Loucy (cell line): ENCODE data around the gene N4BP3.

Experiments
- H2AFZ ChIP-seq: fragments of 200-600 bp; sonication (generic); 2 replicates; pipeline ENCODE4 v1.6.0; 2016; ENCODE audit warnings: antibody characterized with exemption, mild to moderate bottlenecking, low read length, moderate library complexity
- H3F3A ChIP-seq: fragments of 200-600 bp; 2 replicates; pipeline ENCODE4 v1.6.0; 2016; ENCODE audit warnings: antibody characterized with exemption, low read depth, mild to moderate bottlenecking
- H3K27me3 ChIP-seq: fragments of 200-600 bp; sonication (generic); 2 replicates; pipeline ENCODE4 v1.6.1; 2014; ENCODE audit warnings: low read length, mild to moderate bottlenecking; ENCODE audit not compliant: insufficient read depth, poor library complexity, severe bottlenecking
- H3K36me3 ChIP-seq: fragments of 200-600 bp; sonication (generic); 2 replicates; pipeline ENCODE4 v1.6.1; 2016; ENCODE audit warnings: low read length; ENCODE audit not compliant: insufficient read depth
- H3K4me1 ChIP-seq: fragments of 200-600 bp; sonication (generic); 2 replicates; pipeline ENCODE4 v1.5.1; 2014; ENCODE audit warnings: low read length, mild to moderate bottlenecking; ENCODE audit not compliant: insufficient read depth, poor library complexity, severe bottlenecking
- H3K4me2 ChIP-seq: fragments of 200-600 bp; sonication (generic); 2 replicates; pipeline ENCODE4 v1.6.0; 2014; ENCODE audit warnings: antibody characterized with exemption, low read length, low read depth, mild to moderate bottlenecking; ENCODE audit not compliant: poor library complexity, severe bottlenecking
- H3K4me3 ChIP-seq: fragments of 200-600 bp; sonication (generic); 2 replicates; pipeline ENCODE4 v1.5.1; 2014; ENCODE audit warnings: low read length, mild to moderate bottlenecking, mixed read lengths; ENCODE audit not compliant: poor library complexity, severe bottlenecking
- H3K79me2 ChIP-seq: fragments of 200-600 bp; sonication (generic); 2 replicates; pipeline ENCODE4 v1.6.1; 2014; ENCODE audit warnings: low read length; ENCODE audit not compliant: insufficient read depth
- H3K9ac ChIP-seq: fragments of 200-600 bp; sonication (generic); 2 replicates; pipeline ENCODE4 v1.6.0; 2014; ENCODE audit warnings: mild to moderate bottlenecking, low read depth, low read length, moderate library complexity; ENCODE audit not compliant: poor library complexity, severe bottlenecking
- H3K9me2 ChIP-seq: fragments of 200-600 bp; sonication (generic); replicated peaks from 2 replicates; pipeline ENCODE4 v1.6.1; 2016; ENCODE audit warnings: low read depth, low read length, mixed read lengths
- H3K9me3 ChIP-seq: fragments of 200-600 bp; sonication (generic); 2 replicates; pipeline ENCODE4 v1.6.1; 2014; ENCODE audit warnings: mild to moderate bottlenecking, antibody characterized with exemption, low read length, low read depth; ENCODE audit not compliant: insufficient read depth
- H4K20me1 ChIP-seq: fragments of 200-600 bp; sonication (generic); 2 replicates; pipeline ENCODE4 v1.6.0; 2014; ENCODE audit warnings: antibody characterized with exemption, low read length, mild to moderate bottlenecking; ENCODE audit not compliant: insufficient read depth, poor library complexity, severe bottlenecking
- CTCF ChIP-seq: fragments of 200-600 bp; sonication (generic); conservative IDR thresholded peaks from 2 replicates; pipeline ENCODE4 v1.5.1; 2014; ENCODE audit warnings: mild to moderate bottlenecking, antibody characterized with exemption, low read length
- EZH2phosphoT487 ChIP-seq: fragments of 200-600 bp; IDR thresholded peaks from 2 replicates; pipeline ENCODE4 v1.6.1; 2018; ENCODE audit warnings: antibody characterized with exemption, mild to moderate bottlenecking, moderate library complexity, borderline replicate concordance

N4BP3 gene

GRCh38 chr5:178130576-178131445, 17.5 kb downstream of the N4BP3 start, which contains the start of gene RMND5B:
RMND5B (plus strand) TSS chr5:178131014; CDS start chr5:178138120, 7,106 bp downstream.
- H2AFZ ChIP-seq = peak within 1 kb of the TSS; percentile 52; the same call in 1 of the 2 replicates
- H3K9ac ChIP-seq = peak within 1 kb of the TSS; percentile 86
- peak within 1 kb of the TSS; percentile 80 for H3K4me3 ChIP-seq
- no peaks in the 10 kb centered on the region for H4K20me1 ChIP-seq
- no peak for TF ChIP-seq EZH2phosphoT487
- TF ChIP-seq CTCF = no peak
- peaks cover 10% of the 10 kb centered on the region; the same call in 1 of the 2 replicates for H3K79me2 ChIP-seq
- no peaks in the 10 kb centered on the region for H3F3A ChIP-seq
- H3K4me1 ChIP-seq = peaks cover 11% of the 10 kb centered on the region
- no peaks in the 10 kb centered on the region for H3K9me3 ChIP-seq
- H3K9me2 ChIP-seq = no peaks in the 10 kb centered on the region
- no peaks in the 10 kb centered on the region for H3K27me3 ChIP-seq
- H3K36me3 ChIP-seq = no peaks in the 10 kb centered on the region
- H3K4me2 ChIP-seq = peak within 1 kb of the TSS; percentile 74

GRCh38 chr5:178131446-178131996, 18.2 kb downstream of the N4BP3 start:
- Histone ChIP-seq H2AFZ (no peak overlapping the region), H4K20me1 (no peaks in the 10 kb centered on the region), H3K9ac (peak overlapping the region; percentile 86), H3K79me2 (peaks cover 10% of the 10 kb centered on the region; the same call in 1 of the 2 replicates), H3K9me2 (no peaks in the 10 kb centered on the region), H3K4me3 (peak overlapping the region; percentile 80), H3K27me3 (no peaks in the 10 kb centered on the region), H3K4me2 (peak overlapping the region; percentile 74), H3K4me1 (peaks cover 9% of the 10 kb centered on the region), H3K9me3 (no peaks in the 10 kb centered on the region), H3F3A (no peaks in the 10 kb centered on the region), H3K36me3 (no peaks in the 10 kb centered on the region)
- TF ChIP-seq CTCF (no peak), EZH2phosphoT487 (no peak)

- Histone ChIP-seq H4K20me1 (no peaks in the 10 kb centered on the region), H3K4me3 (no peak overlapping the region), H3K4me2 (no peak overlapping the region), H2AFZ (no peak overlapping the region), H3F3A (no peaks in the 10 kb centered on the region), H3K9me3 (no peaks in the 10 kb centered on the region), H3K79me2 (peaks cover under 1% of the 10 kb centered on the region; the same call in 1 of the 2 replicates), H3K4me1 (no peaks in the 10 kb centered on the region), H3K9me2 (no peaks in the 10 kb centered on the region), H3K36me3 (no peaks in the 10 kb centered on the region), H3K27me3 (no peaks in the 10 kb centered on the region), H3K9ac (no peak overlapping the region)
- TF ChIP-seq CTCF (no peak), EZH2phosphoT487 (no peak)
These were observed 23.7 kb downstream of the N4BP3 start for GRCh38 chr5:178136990-178137389.
